Brain pericyte (primary cell): ENCODE results near the gene CD7.
A peak's percentile ranks its signal among the peaks of the same experiment; 100 is the strongest.
"Not testable (repeated sequence)": the region's sequence is repeated elsewhere in the genome, so short reads cannot be mapped to it uniquely, and the experiment has no call there.

Source experiments
- DNase-seq: peaks from one replicate; pipeline ENCODE4 v3.0.0-alpha.2; 2012; ENCODE audit warnings: low read depth, low spot score

The CD7 gene

GRCh38 chr17:82317394-82318168, at the start of gene CD7:
TSS of gene CD7 (minus strand) at chr17:82317608. CDS start at chr17:82317495, 113 bp downstream.
- DNase-seq, result no peak

GRCh38 chr17:82366749-82367148, 49.3 kb upstream of the CD7 start:
- no peak for DNase-seq

GRCh38 chr17:82365606-82366295, 48.3 kb upstream of the CD7 start:
- DNase-seq, result no peak

- DNase-seq, result no peak
Observed at GRCh38 chr17:82361885-82362633, 44.7 kb upstream of the CD7 start.

GRCh38 chr17:82359451-82360074, 42.2 kb upstream of the CD7 start:
- not testable (repeated sequence) for DNase-seq

- no peak for DNase-seq
Observed at GRCh38 chr17:82358465-82359350, 41.3 kb upstream of the CD7 start, which contains the start of gene TEX19. TSS of gene TEX19 (plus strand) at chr17:82359247. CDS start at chr17:82362151, 2,904 bp downstream.

- DNase-seq, result no peak
Observed at GRCh38 chr17:82357394-82357793, 40.0 kb upstream of the CD7 start.

GRCh38 chr17:82356845-82357355, 39.5 kb upstream of the CD7 start:
- DNase-seq, result no peak

GRCh38 chr17:82355770-82356427, 38.5 kb upstream of the CD7 start:
- no peak for DNase-seq

- no peak for DNase-seq
Observed at GRCh38 chr17:82354804-82355308, 37.4 kb upstream of the CD7 start.

GRCh38 chr17:82353484-82353883, 36.1 kb upstream of the CD7 start:
- no peak for DNase-seq

- peak; percentile 69 for DNase-seq
Observed at GRCh38 chr17:82351713-82352488, 34.5 kb upstream of the CD7 start.

- no peak for DNase-seq
Observed at GRCh38 chr17:82351254-82351712, 33.9 kb upstream of the CD7 start.

GRCh38 chr17:82350182-82351030, 33.0 kb upstream of the CD7 start:
- DNase-seq, result no peak

- no peak for DNase-seq
Observed at GRCh38 chr17:82349287-82349701, 31.9 kb upstream of the CD7 start.

GRCh38 chr17:82348866-82349265, 31.5 kb upstream of the CD7 start:
- DNase-seq, result no peak

GRCh38 chr17:82348434-82348833, 31.0 kb upstream of the CD7 start:
- DNase-seq, result no peak

GRCh38 chr17:82347994-82348393, 30.6 kb upstream of the CD7 start:
- DNase-seq, result not testable (repeated sequence)
